Islet precursor cell (in vitro differentiated cells): ENCODE results near the gene OR10G8.
"Not testable (repeated sequence)": the region's sequence is repeated elsewhere in the genome, so short reads cannot be mapped to it uniquely, and the experiment has no call there.

Experiments
- DNase-seq: peaks from one replicate; pipeline ENCODE4 v3.0.0-alpha.2; 2018

Gene OR10G8

GRCh38 chr11:124026498-124026897, at the start of gene OR10G8:
OR10G8 (plus strand) TSS chr11:124026798; CDS start chr11:124029623, 2,825 bp downstream.
- DNase-seq: no peak

GRCh38 chr11:123977731-123978347, 48.8 kb upstream of the OR10G8 start, which contains the start of gene OR10S1:
OR10S1 (minus strand) TSS chr11:123977781; CDS start chr11:123977664, 117 bp downstream.
- no peak for DNase-seq

GRCh38 chr11:123979311-123979710, 47.3 kb upstream of the OR10G8 start:
- no peak for DNase-seq

- no peak for DNase-seq
Measured at GRCh38 chr11:123995119-123995518, 31.5 kb upstream of the OR10G8 start, which contains the start of gene OR10G6. OR10G6 (minus strand) TSS chr11:123995161; CDS start chr11:123995161, 0 bp downstream.

- no peak for DNase-seq
Measured at GRCh38 chr11:124012697-124013096, 13.9 kb upstream of the OR10G8 start, which contains the start of gene OR10G4. OR10G4 (plus strand) TSS chr11:124012997; CDS start chr11:124015575, 2,578 bp downstream.

- not testable (repeated sequence) for DNase-seq
Measured at GRCh38 chr11:124015837-124016236, 10.8 kb upstream of the OR10G8 start.

- DNase-seq: no peak
Measured at GRCh38 chr11:124036666-124037065, 10.1 kb downstream of the OR10G8 start.

- DNase-seq: no peak
Measured at GRCh38 chr11:124039557-124039956, 13.0 kb downstream of the OR10G8 start.

- no peak for DNase-seq
Measured at GRCh38 chr11:124041254-124041653, 14.7 kb downstream of the OR10G8 start, which contains the start of gene OR10G7. OR10G7 (minus strand) TSS chr11:124041325; CDS start chr11:124039001, 2,324 bp downstream.

GRCh38 chr11:124043420-124043819, 16.8 kb downstream of the OR10G8 start:
- DNase-seq: no peak

- no peak for DNase-seq
Measured at GRCh38 chr11:124050748-124051147, 24.1 kb downstream of the OR10G8 start.

- DNase-seq: no peak
Measured at GRCh38 chr11:124052966-124053365, 26.4 kb downstream of the OR10G8 start.

- DNase-seq: no peak
Measured at GRCh38 chr11:124068601-124069110, 42.1 kb downstream of the OR10G8 start.

GRCh38 chr11:124069429-124070401, 43.1 kb downstream of the OR10G8 start:
- peak; percentile 90 for DNase-seq

- DNase-seq: peak; percentile 84
Measured at GRCh38 chr11:124070915-124071622, 44.5 kb downstream of the OR10G8 start.

- DNase-seq: no peak
Measured at GRCh38 chr11:124071623-124071948, 45.0 kb downstream of the OR10G8 start.

- no peak for DNase-seq
Measured at GRCh38 chr11:124072147-124072546, 45.5 kb downstream of the OR10G8 start.

GRCh38 chr11:124074554-124074953, 48.0 kb downstream of the OR10G8 start:
- no peak for DNase-seq

GRCh38 chr11:124075492-124075840, 48.9 kb downstream of the OR10G8 start:
- no peak for DNase-seq

GRCh38 chr11:124075841-124076651, 49.4 kb downstream of the OR10G8 start:
- DNase-seq: peak; percentile 54

GRCh38 chr11:124077266-124077665, 50.7 kb downstream of the OR10G8 start:
- DNase-seq: no peak

- DNase-seq: peak; percentile 87
Measured at GRCh38 chr11:124078591-124078990, 52.0 kb downstream of the OR10G8 start.
